Osteocyte (in vitro differentiated cells): ENCODE results near the gene MED17. TPM values are rescaled to one million over a fixed set of nuclear protein-coding genes. Genes with fewer than 3 reads are reported as not detected.

Experiments used
- DNase-seq: peaks from one replicate; pipeline ENCODE4 v3.0.0; 2021; ENCODE audit warnings: mixed read lengths; ENCODE audit not compliant: unreplicated experiment; ENCODE audit errors: extremely low spot score
- H3K27ac Mint-ChIP-seq: one replicate; pipeline ENCODE4 v1.8.0; 2021; ENCODE audit warnings: mild to moderate bottlenecking, mixed read lengths; ENCODE audit not compliant: unreplicated experiment
- H3K27me3 Mint-ChIP-seq: one replicate; pipeline ENCODE4 v1.8.0; 2021; ENCODE audit warnings: mixed read lengths; ENCODE audit not compliant: unreplicated experiment
- H3K36me3 Mint-ChIP-seq: one replicate; pipeline ENCODE4 v1.8.0; 2021; ENCODE audit warnings: mixed read lengths; ENCODE audit not compliant: unreplicated experiment
- H3K4me1 Mint-ChIP-seq: one replicate; pipeline ENCODE4 v1.8.0; 2021; ENCODE audit warnings: mixed read lengths; ENCODE audit not compliant: unreplicated experiment
- H3K4me3 Mint-ChIP-seq: one replicate; pipeline ENCODE4 v1.8.0; 2021; ENCODE audit warnings: mild to moderate bottlenecking, moderate library complexity, mixed read lengths; ENCODE audit not compliant: unreplicated experiment
- H3K9me3 Mint-ChIP-seq: one replicate; pipeline ENCODE4 v1.8.0; 2021; ENCODE audit warnings: mixed read lengths; ENCODE audit not compliant: unreplicated experiment
- CTCF ChIP-seq: fragments of 200-600 bp; sonication (generic); IDR thresholded peaks from 2 replicates; pipeline ENCODE4 v1.5.0; 2021; ENCODE audit warnings: antibody characterized with exemption, mild to moderate bottlenecking, moderate library complexity
- total RNA-seq: library from RNA; stranded (reverse); gene quantifications from 2 replicates; pipeline ENCODE4 v1.2.1, GENCODE V29; 2021

The MED17 gene
- total RNA-seq, 1 donor from 2014 or later: 37.8 TPM

DNA sequence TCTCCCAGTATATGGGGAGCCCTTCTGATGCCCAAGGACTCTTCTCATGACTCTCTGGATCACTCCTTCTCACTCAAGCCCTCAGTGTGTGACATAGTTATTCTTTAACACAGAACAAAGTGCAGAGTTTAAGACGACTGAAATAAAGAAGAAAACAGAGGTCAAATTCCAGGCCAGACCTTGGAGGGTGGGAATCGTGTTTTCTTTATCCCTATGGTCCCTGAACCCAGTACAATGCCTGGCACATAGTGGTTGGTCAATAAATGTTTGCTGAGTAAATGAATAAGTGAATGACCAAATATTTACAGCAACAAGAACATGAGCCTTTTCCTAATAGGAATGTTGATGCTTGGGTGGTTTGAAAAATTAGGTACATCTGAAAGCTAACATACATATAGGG, 37.5 kb downstream of the MED17 start:
- Mint-ChIP-seq H3K36me3 (peaks cover 3% of the 10 kb centered on the region), H3K9me3 (no peaks in the 10 kb centered on the region), H3K4me1 (no peaks in the 10 kb centered on the region), H3K4me3 (no peak overlapping the region), H3K27me3 (no peaks in the 10 kb centered on the region), H3K27ac (no peak overlapping the region)
- DNase-seq: no peak
- no peak for TF ChIP-seq CTCF

- no peak for TF ChIP-seq CTCF
- no peak overlapping the region for H3K4me3 Mint-ChIP-seq
- H3K27me3 Mint-ChIP-seq: no peaks in the 10 kb centered on the region
- peaks cover 3% of the 10 kb centered on the region for H3K36me3 Mint-ChIP-seq
- no peak for DNase-seq
- no peaks in the 10 kb centered on the region for H3K9me3 Mint-ChIP-seq
- H3K27ac Mint-ChIP-seq: no peak overlapping the region
- H3K4me1 Mint-ChIP-seq: no peaks in the 10 kb centered on the region
Measured at GRCh38 chr11:93822359-93822758, 38.3 kb downstream of the MED17 start.

DNA sequence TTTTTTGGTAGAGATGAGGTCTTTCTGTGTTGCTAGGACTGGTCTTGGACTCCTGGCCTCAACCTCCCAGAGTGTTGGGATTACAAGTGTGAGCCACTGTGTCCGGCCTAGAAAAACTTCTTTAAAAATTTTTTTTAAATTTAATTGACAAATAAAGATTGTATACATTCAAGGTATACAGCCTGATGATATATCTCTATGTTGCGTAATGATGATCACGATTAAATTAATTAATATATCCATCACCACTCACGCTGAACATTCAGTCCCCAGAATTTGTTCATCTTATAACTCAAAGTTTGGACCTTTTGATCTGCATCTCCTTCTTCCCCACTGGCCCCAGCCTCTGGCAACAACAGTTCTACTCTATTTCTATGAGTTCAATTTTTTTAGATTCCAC, 39.1 kb downstream of the MED17 start:
- Mint-ChIP-seq H3K27ac (no peak overlapping the region), H3K4me1 (no peaks in the 10 kb centered on the region), H3K27me3 (no peaks in the 10 kb centered on the region), H3K36me3 (peaks cover 3% of the 10 kb centered on the region), H3K4me3 (no peak overlapping the region), H3K9me3 (no peaks in the 10 kb centered on the region)
- no peak for TF ChIP-seq CTCF
- no peak for DNase-seq

GRCh38 chr11:93827363-93827762, 43.3 kb downstream of the MED17 start:
- H3K4me1 Mint-ChIP-seq: no peaks in the 10 kb centered on the region
- H3K9me3 Mint-ChIP-seq: no peaks in the 10 kb centered on the region
- H3K27ac Mint-ChIP-seq: no peak overlapping the region
- no peak for TF ChIP-seq CTCF
- no peaks in the 10 kb centered on the region for H3K27me3 Mint-ChIP-seq
- DNase-seq: no peak
- H3K4me3 Mint-ChIP-seq: no peak overlapping the region
- no peaks in the 10 kb centered on the region for H3K36me3 Mint-ChIP-seq

- no peak for TF ChIP-seq CTCF
- no peaks in the 10 kb centered on the region for H3K4me1 Mint-ChIP-seq
- peaks cover 6% of the 10 kb centered on the region for H3K27me3 Mint-ChIP-seq
- H3K9me3 Mint-ChIP-seq: no peaks in the 10 kb centered on the region
- H3K27ac Mint-ChIP-seq: no peak overlapping the region
- H3K36me3 Mint-ChIP-seq: no peaks in the 10 kb centered on the region
- no peak overlapping the region for H3K4me3 Mint-ChIP-seq
- DNase-seq: peak; percentile 71
Measured at GRCh38 chr11:93829598-93829997, 45.5 kb downstream of the MED17 start.
